ENCODE measurements around the gene IGFBP2.

IGFBP2 gene

DNA sequence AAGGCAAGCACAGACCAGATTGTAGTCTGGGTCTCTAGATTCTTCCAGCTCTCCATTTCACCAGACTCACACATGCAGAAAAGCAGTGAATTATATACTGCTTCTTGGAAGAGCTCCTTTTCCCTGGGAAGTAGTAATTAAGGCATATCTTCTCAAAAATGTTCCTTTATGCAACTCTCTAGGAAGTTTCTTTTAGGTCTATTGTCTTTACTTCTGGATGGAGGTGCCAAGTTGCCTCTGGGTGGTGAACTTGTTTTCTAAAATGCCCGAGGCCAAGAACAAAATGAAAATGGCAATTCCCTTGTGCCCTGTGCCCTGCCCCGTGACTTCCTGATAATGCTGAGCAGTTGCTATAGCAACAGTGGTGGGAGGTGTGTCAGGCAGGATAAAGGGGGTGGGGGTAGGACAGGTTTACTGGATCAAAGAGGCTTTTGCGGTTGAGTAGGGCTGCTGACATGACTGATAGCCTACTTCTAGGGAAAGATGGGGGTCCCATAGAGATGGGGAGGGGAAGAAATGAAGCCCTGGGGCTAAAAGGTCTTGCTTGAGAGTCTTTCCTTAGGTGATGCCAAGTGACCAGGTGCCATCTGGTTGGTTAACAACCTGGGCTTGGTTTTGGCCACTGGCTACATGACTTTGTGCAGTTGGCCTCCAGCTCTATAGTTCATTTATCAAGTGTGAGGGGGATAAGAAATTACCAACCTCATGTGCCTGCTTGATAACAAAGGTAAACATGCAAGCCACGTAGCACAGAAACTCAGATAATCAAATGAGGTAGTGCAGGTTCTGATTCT is 11.8 kb downstream of the IGFBP2 start:
- no peak for DNase-seq

DNA sequence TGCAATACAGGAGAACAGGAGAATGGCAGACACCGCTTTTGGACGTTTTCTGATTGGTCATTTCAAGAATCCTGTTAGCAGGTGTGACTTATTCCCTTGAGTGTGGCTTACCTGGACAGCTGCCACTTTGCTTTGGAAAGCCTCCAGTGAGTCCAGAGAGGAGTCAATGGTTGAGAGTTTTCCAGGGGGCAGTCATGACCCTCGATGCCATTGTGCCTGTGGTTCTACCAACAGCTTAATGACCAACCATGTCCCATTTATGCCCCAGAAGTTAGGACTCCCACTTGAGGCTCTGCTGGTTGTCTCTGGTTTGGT is 12.4 kb downstream of the IGFBP2 start:
- DNase-seq: no peak

DNA sequence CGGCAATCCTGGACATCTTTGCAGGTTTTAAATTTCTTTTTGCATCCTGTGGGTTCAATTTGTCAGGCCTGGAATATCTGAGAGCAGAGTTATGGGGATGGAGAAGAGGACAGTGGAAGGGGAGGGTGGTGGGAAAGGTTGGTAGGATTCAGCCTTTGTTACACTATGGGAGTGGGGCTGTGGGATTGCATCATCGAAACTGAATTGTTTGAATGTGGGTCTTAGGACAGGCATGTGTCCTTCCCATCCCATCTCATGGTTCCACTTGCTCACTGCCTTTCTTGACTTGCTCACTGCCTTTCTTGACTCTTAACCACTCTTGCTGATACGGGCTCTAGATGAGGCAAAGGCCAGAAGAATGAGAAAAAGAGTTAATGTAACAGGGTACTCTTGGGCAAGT is 12.9 kb downstream of the IGFBP2 start:
- DNase-seq: no peak

DNA sequence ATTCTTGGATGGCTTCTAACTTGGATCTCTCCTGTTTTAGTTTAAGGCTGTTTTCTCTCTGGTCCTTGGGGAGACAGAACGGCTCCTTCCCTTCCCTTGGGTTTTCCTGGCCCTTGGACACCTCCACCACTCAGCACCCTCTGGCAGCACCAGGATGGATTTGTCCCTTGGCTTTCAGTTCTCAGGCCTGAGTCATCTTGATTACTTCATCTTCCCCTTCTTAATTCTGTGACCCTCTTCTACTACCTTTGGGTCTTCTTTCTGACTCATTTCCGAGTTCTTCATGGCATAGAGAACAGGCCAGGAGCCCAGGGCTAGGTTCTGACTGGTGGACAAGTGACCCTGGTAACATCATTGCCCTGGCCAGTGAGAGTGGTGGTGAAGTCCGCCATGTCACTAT is 14.9 kb downstream of the IGFBP2 start:
- no peak for DNase-seq

DNA sequence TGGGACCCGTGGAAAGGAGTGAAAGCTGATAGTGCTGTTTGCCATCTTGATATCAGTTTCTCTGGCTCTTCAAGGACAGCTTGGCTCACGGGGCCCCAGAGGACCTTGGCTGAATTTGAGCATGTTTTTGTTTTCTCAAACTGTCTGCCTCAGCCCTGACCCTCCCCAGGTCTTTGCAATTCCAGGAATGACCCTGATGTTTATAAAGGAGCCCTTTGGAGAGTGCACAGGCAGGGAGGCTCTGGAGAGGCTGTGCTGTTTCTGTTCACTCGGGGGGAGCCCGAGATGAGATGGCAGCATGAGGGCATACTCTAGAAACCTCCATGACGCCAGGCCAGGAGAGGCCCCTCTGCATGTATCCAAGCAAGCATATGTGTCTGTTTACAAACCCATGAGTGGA is 16.4 kb downstream of the IGFBP2 start:
- DNase-seq: no peak

DNA sequence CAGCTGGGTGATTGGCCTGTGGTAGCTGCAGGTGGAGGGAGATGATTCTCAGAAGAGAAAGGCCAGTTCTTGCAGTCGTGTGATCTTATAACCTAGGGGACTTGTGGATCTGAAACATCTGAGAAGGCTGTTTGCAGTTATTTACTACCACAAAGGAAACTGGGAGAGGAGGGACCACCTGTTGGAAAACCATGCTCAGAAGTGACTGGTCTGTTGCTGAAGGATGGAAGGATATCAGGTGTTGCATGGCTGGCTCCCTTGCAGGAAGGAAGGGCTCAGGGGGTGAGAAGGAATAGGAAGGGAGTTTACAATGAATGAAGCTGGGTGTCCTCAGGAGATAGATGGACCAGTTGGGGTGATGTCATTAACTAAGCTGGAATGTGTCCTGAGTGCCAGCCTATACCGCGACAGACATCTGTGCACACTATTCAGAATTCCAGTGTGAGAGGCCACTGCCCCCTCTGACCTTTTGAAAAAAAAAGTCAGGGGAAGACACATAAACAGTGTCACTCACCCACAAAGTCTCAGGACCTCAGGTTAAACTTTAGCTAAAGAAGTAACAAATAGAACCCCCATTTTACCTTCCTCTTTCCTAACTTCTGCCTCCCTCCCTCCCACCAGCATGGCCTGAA is 17.5 kb downstream of the IGFBP2 start:
- DNase-seq: no peak

DNA sequence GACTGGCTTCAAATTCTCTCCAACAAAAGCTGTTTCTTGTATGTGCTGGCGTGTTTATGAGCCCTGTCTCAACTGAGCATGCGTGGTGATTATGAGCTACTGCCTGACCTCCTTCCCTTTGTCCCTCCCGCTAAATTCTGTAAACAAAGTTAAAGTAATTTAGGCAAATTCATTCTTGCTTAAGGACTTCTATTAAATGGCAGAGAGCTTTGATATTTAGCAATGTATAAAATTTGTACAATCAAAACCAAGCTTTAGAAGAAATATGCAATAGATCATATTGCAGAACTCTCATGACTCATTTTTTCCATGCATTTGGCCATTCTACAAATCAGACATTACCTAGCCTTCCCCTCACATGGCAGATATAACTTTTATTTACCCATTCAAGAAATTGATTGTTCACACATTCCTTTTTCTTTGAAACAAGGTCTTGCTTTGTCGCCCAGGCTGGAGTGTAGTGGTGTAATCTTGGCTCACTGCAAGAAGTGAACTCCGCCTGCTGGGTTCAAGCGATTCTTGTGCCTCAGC is 18.2 kb downstream of the IGFBP2 start:
- no peak for DNase-seq

DNA sequence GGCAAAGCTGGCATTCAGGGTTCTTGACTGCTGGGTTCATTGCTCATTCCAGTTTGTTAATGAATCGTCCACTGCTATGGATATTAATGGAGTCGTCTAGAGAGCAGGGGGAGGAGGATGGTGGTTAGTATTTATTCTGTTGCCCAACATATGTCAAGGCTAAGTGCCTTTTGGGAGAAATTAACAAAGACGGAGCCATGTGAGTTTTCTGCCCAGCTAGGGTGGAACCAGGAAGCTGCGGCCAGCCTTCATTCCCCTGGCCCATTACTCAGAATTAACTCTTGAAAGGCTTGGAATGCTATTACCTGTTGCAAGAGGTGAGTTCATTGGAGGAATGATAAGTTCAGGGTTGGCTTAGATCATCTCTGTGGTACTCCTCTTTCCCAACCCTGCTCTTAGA is 19.3 kb downstream of the IGFBP2 start:
- DNase-seq: no peak

DNA sequence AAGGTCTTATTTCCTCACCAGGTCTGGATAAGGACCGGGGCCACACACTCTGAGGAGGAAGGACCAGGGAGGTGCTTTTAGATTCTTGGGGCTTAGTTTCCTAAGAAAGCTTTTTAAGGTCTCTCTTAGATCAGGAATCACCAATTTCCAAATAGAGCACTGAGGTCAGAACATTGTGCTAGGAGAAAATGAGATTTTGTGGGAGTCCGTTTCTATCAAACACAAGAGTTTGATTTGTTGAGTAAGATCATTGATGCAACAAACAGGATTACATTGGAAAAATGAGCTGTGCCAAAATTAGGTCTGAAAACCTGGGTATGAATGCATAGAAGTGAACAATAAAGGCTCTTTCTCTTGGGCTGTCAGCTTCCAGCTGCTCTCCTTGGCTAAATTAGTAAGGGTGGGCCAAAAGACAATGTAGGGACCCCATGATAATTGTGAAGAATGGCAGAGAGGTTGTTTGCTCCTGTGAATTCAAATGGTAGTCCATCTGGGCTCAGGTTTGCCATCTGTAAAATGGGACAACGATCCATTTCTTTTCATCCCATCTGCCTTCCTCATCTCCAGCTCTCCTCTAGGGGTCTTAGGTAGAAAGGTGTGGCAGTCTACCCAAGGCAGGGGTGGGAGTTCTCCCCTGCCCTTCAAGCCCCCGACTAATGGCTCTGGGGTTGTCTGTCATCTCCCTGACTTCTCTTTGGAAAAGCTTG is 20.0 kb downstream of the IGFBP2 start:
- no peak for DNase-seq

DNA sequence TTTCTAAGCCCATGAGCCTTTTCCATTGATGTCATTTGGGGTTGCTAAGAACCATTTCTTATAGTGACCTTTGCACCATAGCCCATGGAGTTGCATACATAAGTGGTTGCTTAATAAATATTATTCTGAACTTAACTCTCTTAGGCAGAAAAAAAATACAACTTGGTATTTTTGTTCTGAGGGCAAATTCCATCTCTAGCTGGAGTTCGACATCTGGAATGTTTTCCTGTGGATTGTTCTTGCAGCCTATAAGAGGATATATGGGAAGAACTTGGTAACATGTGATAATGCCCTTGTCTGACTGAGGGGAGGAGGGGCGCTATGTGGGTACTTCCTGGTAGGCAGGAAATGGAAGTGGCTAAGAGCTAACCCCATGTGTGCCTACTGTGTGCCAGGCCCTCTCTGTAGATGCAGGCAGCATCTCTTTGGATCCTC is 20.7 kb downstream of the IGFBP2 start:
- no peak for DNase-seq

DNA sequence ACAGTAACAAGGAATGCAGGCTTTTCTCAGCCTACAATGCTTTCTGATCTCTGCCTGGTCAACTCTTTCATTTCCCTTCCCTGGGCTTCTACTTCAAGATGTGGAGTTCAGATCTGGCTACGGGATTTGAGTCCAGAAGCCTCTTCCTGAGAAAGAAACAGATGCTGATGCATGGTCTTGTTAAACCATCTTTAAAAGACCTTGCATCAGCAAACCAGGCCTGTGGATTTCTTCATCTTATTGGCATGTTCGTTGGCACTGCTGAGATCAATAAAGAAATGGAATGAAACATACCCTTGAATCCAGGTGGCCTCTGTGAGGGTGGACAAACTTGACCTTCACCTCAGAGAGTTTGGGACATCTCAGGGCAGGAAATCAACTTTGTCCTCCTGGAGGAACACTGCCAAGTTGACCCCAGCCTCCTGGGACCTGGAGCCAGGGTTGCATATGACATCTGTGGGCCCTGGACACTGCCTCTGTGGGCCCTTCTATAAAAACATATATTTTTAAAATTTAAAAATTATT is 21.4 kb downstream of the IGFBP2 start:
- DNase-seq: no peak

DNA sequence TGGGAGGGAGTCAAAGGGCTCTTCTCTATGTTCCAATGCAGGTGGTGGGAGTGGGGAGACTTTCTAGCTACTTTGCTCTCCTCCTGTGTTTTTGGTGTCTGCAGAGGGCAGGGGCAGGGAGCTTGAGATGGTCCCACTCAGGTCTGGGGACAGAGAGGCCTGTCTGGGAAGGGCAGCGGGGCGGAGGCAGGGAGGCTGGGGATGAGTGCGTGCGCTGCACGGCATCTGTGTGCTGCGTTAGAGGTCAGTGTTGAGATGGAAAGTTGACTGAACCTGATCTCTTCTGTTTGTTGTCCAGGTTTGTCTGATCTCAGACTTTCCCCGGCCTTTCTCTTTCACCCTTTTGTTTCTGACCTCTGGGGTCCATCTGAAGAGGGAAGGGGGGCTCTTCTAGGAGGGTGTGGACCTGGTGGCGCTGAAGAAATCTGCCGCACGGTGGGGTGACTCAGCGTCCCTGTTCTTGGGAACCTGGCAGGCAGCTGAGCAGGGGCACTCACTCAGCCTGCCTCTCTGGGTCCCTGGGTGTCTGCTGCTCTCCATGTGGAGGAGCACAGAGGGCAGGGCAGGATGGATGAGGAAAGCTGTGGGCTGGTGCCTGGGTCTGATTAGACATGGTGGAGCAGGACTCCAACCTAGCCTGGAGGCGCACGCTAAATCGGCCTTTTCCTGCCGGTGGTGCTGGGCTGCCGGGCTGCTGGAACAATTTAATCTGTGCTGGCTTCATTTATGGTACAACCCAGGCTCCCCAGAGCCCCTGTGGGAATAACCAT is 24.1 kb downstream of the IGFBP2 start:
- DNase-seq: no peak

DNA sequence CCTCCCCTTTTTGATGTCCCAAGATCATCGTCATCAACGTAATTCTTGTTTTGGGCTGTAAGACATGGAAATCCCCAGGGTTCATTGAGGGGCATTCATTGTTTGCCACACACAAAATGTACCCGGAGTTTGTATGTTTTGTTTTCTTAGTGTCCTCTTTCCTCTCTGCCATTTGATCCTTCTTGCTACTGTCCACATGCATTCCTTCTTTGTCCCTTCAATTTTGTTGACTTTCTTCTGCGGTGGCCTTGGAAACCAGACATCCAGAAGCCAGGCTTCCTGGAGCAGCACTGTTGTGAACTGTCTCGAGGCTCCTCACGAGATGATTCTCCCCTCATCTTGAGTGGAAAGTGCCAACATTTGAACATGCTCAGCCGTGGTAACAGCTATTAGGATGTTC is 24.8 kb downstream of the IGFBP2 start:
- no peak for DNase-seq

DNA sequence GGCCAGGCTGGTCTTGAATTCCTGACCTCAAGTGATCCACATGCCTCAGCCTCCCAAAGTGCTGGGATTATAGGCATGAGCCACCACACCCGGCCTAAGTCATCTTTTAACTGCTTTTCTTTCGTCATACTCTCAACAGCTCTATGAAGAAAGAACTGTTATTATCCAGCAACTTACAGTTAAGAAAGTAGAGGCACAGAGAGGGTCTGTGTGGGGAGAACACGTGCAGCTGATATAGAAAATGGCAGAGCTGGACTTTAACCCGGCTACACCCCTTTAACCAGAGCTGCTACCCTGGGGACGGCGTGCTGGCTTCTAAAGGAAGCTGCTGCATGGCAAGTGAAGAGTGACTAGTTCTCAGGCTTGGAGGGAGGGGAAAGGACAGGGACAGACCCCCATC is 25.5 kb downstream of the IGFBP2 start:
- no peak for DNase-seq

DNA sequence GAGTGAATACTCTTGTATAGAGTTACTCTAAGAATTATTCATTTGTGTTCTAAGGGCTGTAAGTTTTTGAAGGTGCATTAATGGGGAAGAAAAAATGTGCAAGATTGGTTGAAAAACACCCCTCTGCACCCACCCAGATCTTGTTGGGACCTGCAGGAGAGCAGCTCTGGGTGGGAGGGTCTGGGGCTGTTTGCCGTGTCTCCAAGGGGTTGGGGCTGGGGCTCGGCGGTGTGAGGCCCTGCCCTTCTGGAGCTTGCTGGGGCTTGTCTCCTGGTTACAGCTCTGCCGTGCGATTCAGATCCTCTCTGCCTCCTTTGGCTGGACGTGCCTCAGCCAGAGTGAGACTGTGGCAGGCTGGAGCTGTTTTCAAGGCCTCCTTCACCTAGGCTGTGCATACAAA is 26.1 kb downstream of the IGFBP2 start:
- no peak for DNase-seq

DNA sequence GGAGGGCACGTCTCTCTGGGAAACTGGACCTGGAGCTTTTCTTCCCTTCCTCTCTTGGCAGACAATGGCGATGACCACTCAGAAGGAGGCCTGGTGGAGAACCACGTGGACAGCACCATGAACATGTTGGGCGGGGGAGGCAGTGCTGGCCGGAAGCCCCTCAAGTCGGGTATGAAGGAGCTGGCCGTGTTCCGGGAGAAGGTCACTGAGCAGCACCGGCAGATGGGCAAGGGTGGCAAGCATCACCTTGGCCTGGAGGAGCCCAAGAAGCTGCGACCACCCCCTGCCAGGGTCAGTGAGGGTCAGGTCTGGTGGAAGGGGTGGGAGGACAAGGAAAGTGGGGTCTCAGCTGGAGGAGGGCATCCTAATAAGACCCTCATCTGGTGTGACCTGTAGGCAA is 27.3 kb downstream of the IGFBP2 start:
- DNase-seq: no peak

DNA sequence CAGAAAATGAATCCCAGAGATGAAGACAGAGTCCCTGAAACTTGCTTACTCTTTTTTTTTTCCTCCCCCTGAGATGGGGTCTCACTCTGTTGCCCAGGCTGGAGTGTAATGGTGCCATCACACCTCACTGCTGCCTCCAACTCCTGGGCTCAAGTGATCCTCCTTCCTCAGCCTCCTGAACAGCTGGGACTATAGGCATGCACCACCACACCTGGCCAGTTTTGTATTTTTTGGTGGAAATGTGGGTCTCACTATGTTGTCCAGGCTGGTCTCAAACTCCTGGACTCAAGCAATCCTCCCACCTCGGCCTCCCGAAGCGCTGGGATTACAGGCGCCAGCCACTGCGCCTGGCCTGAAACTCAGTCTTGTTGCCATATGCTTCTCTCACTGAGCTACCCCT is 27.8 kb downstream of the IGFBP2 start:
- no peak for DNase-seq

DNA sequence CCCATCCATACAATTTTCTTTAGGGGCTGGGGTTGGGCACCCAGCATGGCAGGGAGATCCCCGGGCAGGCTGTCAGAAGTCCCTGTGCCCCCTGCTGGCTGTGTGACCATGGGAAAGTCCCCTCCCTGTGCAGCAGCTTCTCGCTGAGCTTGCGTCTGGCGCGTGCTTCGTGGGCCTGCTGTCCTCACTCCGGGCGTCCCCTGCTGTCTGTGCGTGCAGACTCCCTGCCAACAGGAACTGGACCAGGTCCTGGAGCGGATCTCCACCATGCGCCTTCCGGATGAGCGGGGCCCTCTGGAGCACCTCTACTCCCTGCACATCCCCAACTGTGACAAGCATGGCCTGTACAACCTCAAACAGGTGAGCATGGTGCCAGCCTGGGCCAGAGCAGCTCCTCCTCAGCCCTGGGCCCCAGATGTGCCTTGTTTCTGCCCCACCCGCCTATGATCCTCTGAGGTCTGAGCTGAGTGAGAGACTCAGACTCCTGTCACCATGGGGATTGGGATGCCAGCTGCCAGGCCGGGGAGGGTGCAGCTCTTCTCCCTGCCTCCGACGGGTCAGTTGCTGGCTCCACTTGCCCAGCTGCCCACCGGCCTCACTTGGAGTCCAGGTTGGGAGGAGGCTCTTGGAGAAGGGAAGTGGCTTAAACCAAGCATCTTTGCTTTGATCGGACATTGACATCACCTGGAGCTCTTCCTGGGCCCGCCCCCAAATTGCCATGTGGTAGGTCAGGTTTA is 28.6 kb downstream of the IGFBP2 start:
- DNase-seq: no peak

DNA sequence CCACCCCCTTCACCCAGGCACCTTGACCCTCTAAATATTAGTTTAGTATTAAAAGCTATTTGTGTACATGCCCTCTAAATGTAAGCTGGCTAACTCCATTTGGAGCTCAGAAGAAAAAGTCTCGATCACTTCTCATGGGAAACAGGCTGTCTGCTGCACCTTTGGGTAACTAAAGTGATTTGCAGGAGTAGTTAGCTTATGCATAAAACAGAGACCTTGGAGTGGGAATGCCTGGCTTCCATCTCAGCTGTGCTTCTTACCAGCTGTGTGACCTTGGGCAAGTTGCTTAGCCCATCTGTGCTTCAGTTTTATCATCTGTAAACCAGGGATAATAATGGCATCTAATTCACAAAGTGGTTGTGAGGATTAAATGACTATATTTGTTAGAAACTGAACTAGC is 29.9 kb downstream of the IGFBP2 start:
- DNase-seq: no peak

DNA sequence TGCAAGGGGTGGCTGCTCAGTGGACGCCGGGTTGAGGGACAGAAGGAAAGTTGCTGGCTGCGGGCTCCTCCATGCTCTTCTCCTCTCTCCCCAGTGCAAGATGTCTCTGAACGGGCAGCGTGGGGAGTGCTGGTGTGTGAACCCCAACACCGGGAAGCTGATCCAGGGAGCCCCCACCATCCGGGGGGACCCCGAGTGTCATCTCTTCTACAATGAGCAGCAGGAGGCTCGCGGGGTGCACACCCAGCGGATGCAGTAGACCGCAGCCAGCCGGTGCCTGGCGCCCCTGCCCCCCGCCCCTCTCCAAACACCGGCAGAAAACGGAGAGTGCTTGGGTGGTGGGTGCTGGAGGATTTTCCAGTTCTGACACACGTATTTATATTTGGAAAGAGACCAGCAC is 30.6 kb downstream of the IGFBP2 start:
- no peak for DNase-seq

DNA sequence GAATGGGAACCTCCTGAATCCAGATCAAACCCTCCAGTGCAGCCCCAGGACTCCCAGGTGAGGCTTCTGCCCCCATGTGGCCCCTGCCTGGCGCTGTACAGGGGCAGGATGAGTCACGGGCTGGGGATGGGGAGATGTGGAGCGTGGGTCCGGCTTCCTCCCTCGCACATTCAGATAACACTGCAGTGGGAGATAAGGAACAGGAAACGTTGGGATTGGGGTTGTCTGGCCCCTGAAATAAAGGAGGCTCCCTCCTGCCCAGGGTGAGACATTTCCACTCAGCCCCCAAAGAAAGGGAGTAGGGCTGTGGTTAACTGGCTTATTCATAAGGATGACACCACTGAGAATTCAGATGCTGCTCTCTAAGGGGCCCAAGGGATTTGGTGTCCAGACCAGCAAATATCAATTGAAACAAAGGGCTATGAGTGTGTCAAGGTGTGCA is 31.4 kb downstream of the IGFBP2 start:
- DNase-seq: no peak

DNA sequence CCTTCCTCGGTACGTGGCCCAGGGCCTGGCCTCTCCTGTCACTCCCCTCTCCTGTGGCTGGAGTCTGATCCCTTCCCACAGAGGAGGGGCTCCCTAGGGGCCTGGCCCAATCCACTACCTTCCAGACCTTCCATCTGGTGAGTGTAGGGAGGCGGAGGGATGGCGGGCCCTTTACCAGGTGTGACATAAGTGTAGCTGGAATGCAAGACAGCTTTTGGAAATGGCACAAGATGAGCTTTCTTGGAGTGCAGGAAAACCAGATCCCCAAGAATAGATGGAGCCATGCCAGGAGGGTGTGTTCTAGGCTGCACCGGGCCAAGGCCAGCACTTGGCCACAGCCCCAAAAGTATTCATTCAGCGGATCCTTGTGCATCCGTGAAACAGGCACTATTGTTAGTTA is 32.0 kb downstream of the IGFBP2 start:
- no peak for DNase-seq

Data from activated T-cell treated with anti-CD3 and anti-CD28 coated beads for 4 hours (primary cell).